Suprapubic skin (tissue), 4 donors: ENCODE results near the gene CNOT11.

Experiments used
- EP300 ChIP-seq: sonication (generic); formaldehyde crosslinking; IDR thresholded peaks from one replicate; pipeline ENCODE4 v1.6.1; 2017; ENCODE audit warnings: antibody characterized with exemption
- POLR2A ChIP-seq, 2 donors: fragments of 450-650 bp; IDR thresholded peaks; one replicate each; pipeline ENCODE4 v1.6.1; 2017; ENCODE audit warnings: antibody characterized with exemption in 2 of 2, mild to moderate bottlenecking in 2 of 2, moderate library complexity in 2 of 2
- POLR2AphosphoS5 ChIP-seq, 3 donors: sonication (generic); formaldehyde crosslinking; IDR thresholded peaks; one replicate each; pipeline ENCODE4 v1.6.1; 2017; ENCODE audit warnings: antibody characterized with exemption in 3 of 3
- TF ChIP-seq, protein P1 (sequence below), 2 donors: fragments of 200-600 bp in 1 of 2; fragments of 450-650 bp in 1 of 2; sonication (generic) in 1 of 2; IDR thresholded peaks; one replicate each; pipeline ENCODE4 v1.5.1; 2016 to 2019; ENCODE audit warnings: antibody characterized with exemption in 2 of 2, mild to moderate bottlenecking in 1 of 2, moderate library complexity in 1 of 2

- TF ChIP-seq, protein P1, sequence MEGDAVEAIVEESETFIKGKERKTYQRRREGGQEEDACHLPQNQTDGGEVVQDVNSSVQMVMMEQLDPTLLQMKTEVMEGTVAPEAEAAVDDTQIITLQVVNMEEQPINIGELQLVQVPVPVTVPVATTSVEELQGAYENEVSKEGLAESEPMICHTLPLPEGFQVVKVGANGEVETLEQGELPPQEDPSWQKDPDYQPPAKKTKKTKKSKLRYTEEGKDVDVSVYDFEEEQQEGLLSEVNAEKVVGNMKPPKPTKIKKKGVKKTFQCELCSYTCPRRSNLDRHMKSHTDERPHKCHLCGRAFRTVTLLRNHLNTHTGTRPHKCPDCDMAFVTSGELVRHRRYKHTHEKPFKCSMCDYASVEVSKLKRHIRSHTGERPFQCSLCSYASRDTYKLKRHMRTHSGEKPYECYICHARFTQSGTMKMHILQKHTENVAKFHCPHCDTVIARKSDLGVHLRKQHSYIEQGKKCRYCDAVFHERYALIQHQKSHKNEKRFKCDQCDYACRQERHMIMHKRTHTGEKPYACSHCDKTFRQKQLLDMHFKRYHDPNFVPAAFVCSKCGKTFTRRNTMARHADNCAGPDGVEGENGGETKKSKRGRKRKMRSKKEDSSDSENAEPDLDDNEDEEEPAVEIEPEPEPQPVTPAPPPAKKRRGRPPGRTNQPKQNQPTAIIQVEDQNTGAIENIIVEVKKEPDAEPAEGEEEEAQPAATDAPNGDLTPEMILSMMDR (IDR thresholded peaks at IDR 0.05) = no peak
- TF ChIP-seq EP300 = no peak
- no peak for TF ChIP-seq POLR2A (IDR thresholded peaks at IDR 0.05)
- no peak for TF ChIP-seq POLR2AphosphoS5 (IDR thresholded peaks at IDR 0.05)
These were observed 13.5 kb upstream of the CNOT11 start for GRCh38 chr2:101238930-101239759.
